GM19372 (cell line): Measurements from ENCODE around the gene PSMA1.
"Not testable (repeated sequence)": the region's sequence is repeated elsewhere in the genome, so short reads cannot be mapped to it uniquely, and the experiment has no call there.

Source experiments
- ATAC-seq: cut with Tn5 transposase; IDR thresholded peaks from one replicate; pipeline ENCODE4 v1.9.1; 2021; ENCODE audit warnings: mild to moderate bottlenecking, low read depth, moderate library complexity; ENCODE audit not compliant: unreplicated experiment

PSMA1 gene

GRCh38 chr11:14519917-14520746, at the start of gene PSMA1:
PSMA1 (minus strand) TSS chr11:14520386; CDS start chr11:14520299, 87 bp downstream.
- ATAC-seq, result peak; percentile 85

DNA sequence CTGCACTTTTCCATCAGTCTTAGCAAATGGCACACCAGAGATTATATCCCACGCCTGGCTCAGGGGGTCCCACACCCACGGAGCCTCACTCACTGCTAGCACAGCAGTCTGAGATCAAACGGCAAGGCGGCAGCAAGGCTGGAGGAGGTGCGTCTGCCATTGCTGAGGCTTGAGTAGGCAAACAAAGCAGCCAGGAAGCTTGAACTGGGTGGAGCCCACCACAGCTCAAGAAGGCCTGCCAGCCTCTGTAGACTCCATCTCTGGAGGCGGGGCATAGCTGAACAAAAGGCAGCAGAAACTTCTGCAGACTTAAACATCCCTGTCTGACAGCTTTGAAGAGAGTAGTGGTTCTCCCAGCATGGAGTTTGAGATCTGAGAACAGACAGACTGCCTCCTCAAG, 49.3 kb upstream of the PSMA1 start:
- not testable (repeated sequence) for ATAC-seq

- no peak for ATAC-seq
Observed at GRCh38 chr11:14567064-14567651, 47.0 kb upstream of the PSMA1 start.

GRCh38 chr11:14566331-14567063, 46.3 kb upstream of the PSMA1 start:
- no peak for ATAC-seq

DNA sequence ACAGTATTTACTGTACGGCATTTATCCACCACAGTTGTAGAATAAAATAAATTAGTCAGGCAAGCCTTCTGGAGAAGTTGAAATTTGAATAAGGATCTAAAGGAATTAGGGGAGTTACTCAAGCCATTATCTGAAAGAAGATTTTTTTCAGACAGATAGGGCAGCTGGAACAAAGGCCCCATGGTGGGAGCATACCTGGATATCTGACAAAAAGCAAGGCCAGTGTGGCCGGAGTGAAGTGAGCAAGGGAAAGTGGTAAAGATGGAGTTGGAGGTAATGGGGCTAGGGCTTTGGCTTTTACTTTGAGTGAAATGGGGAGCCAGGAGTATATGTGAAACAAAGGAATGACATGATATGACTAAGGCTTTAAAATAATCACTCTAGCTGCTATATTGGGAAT, 45.7 kb upstream of the PSMA1 start:
- no peak for ATAC-seq

- no peak for ATAC-seq
Observed at GRCh38 chr11:14555818-14556217, 35.6 kb upstream of the PSMA1 start.

- peak; percentile 79 for ATAC-seq
Observed at GRCh38 chr11:14554959-14555358, 34.8 kb upstream of the PSMA1 start.

DNA sequence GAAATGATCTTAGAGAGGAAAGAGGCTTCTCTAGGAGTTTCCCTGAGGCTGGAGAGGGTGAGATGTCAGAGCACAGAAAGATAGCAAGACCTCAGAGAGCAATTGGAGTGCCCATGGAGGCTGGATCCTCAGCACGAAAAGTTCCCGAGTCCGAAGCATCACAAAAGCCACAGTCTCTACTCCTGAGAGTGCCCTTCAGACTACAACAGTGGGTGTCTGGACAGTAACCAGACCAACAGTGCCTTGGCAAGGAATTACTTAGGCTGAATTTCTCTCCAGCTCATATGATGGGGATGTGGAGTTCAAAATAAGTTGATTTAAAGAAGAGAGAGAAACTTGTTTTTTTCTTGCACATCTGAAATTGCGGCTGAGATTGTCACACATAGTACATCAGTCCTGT, 31.9 kb upstream of the PSMA1 start:
- ATAC-seq, result no peak

GRCh38 chr11:14551380-14551779, 31.2 kb upstream of the PSMA1 start:
- no peak for ATAC-seq

DNA sequence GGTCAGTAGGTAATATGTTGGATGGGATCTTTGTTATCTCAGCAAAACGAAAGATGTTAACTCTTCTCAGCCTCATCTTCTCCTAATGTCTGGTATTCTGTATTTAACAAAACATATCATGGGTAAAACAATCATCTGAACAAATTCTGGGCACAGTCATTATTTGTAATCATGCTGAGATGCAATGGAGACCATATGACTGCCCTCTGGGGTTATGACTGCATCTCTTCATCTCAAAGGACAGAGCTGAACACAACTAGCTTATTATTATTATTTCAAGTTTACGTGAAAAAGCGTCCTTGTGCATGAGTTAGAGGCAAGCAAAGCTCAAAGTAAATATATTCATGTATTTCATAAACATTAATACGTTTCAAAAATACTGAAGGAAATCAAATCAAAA, 29.7 kb upstream of the PSMA1 start:
- ATAC-seq, result no peak

DNA sequence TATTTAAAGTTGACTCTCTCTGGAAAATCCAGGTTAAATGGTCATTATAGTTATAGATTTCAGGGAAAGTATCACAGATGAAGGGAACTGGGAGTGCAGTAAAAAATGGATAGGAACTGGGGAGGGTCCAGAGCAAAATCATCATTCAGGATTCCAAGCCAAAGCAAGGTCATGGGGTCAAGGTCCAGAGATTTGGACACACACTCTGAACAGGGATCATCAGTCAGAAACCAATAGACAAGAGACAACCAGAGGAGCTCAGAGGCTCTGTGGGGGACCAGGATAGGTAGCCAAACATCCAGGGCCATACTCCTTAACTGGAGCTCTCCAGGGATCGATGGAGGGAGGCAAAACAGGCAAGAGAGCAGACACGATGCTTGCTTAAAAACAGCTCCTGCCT, 27.3 kb upstream of the PSMA1 start:
- no peak for ATAC-seq

- no peak for ATAC-seq
Observed at GRCh38 chr11:14546672-14547071, 26.5 kb upstream of the PSMA1 start.

- peak; percentile 85 for ATAC-seq
Observed at GRCh38 chr11:14544611-14545010, 24.4 kb upstream of the PSMA1 start.

DNA sequence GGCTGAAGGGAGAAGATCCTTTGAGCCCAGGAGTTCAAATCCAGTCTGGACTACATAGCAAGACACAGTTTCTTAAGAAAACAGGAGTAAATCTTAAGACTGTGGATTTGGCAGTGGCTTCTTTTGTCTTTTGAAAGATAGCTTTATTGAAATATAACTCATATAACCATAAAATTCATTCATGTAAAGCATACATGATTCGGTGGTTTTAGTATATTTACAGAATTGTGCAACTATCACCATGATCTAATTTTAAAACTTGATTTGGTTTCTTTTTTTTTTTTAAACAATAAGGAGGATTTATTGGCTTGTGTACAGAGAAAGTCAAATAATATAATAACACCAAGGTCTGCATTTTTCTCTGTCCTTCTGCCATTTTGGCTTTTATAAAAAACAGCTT, 23.1 kb upstream of the PSMA1 start:
- ATAC-seq, result no peak

DNA sequence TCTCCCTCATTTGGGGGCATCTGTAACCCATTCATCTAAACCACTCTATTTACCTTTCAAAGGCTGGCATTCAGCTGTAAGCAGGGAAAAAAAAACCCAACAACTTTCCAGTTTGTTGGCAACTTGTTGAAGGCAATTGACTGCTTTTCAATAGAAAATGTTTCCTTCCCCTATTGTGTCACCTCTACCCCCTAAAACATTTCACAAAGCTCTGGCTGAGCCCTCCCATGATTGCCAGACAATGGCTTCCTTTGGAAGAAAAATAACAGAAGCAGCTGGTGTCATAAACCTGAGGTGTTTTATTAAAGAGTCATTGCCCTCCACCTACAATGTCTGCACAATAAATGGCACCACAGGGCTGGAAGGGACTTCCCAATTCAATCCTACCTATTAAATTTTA, 22.1 kb upstream of the PSMA1 start:
- ATAC-seq, result no peak

DNA sequence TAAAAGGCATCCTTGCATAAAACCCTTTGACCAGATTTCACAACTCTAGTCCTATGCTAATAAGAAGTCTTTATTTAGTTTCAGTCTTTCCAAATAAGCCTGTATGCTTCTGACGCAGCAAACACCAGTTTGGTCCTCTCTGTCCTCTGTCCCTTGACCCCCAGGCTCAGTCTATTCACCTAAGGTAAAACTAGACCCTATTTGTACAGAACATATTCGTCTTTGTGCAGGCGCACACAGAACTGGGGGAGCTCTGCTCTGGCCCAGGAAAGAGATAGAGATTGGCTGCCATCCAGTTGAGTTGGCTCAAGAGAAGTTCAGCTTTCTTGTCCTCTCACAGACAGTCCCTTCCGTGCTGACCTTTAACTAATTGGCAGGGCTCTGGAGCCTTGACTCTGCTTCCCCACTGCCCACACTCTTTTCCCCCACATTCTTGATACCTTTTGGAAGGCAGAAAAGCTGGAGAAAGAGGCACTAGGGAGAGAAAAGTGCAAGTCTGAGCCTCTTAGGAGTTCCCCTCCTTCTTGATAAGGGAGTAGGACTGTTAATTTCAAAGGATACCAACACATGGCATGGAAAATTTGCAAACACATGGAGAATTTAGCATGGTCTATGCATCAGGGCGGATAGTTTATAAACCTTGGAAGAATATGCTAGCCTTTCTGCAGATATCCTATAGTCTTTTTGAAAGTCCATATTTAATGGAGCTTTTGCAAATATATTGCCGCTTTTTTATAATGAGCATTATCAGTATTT, 21.2 kb upstream of the PSMA1 start:
- ATAC-seq, result no peak

DNA sequence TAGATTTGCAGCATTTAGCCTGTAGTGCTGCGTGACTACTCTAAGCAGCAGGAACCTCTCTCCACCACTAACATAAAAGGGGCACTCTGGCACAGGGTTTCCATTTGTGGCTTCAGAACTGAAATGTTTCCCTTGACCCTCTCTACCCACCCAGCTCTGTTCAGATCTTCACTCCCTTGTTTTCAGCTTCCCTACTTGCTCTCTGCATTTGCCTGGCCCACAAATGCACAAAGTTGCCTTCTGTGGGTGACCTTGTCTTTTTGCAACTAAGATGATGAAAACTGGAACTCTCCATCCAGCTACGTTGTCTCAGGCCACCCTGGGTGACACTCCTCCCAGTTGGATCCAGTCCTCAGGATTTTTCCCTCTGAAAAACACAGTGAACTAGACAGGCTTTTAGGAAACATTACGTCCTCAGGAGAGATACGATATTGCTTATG, 19.8 kb upstream of the PSMA1 start:
- no peak for ATAC-seq

GRCh38 chr11:14538926-14539554, 18.9 kb upstream of the PSMA1 start:
- ATAC-seq, result no peak

GRCh38 chr11:14538271-14538925, 18.2 kb upstream of the PSMA1 start:
- no peak for ATAC-seq

DNA sequence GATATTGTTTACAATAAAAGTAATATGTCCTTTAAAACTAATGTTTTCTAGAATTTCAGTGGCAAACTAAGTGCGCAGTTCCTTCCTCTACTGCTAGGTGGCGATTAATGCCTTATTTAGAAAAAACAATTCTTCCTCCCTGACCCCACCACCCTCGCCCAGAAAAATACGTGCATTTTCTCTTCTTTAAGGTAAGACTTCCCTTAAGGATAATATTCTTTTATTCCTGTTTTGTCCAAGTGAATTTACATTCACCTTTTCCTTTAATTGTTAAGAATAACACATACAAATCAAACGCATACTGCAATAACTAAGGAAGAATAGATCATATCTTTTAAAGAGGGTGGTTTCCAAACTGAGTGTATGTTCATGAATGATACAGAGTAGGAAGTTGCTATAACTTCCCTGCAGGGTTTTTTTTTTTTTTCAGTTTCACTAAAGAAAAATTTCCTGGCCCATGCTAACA, 17.0 kb upstream of the PSMA1 start:
- peak; percentile 74 for ATAC-seq
